Parathyroid adenoma (tissue), 2 donors: Measurements from ENCODE around the gene CHPF2.

Experiments
- H2AFZ ChIP-seq: fragments of 300-600 bp; sonication (generic); one replicate; pipeline ENCODE4 v1.7.0; 2017; ENCODE audit warnings: antibody characterized with exemption, mild to moderate bottlenecking
- H3K27ac ChIP-seq: fragments of 300-600 bp; sonication (generic); one replicate; pipeline ENCODE4 v1.7.0; 2017
- H3K27me3 ChIP-seq: fragments of 300-600 bp; sonication (generic); one replicate; pipeline ENCODE4 v1.7.0; 2017; ENCODE audit warnings: low read length; ENCODE audit not compliant: control insufficient read depth, insufficient read depth
- H3K36me3 ChIP-seq: fragments of 300-600 bp; sonication (generic); one replicate; pipeline ENCODE4 v1.7.0; 2017; ENCODE audit warnings: low read length; ENCODE audit not compliant: control insufficient read depth, insufficient read depth
- H3K4me1 ChIP-seq: fragments of 300-600 bp; sonication (generic); one replicate; pipeline ENCODE4 v1.7.0; 2017; ENCODE audit warnings: control low read depth
- H3K4me2 ChIP-seq: fragments of 300-600 bp; sonication (generic); one replicate; pipeline ENCODE4 v1.7.0; 2017; ENCODE audit warnings: low read length
- H3K4me3 ChIP-seq: fragments of 300-600 bp; sonication (generic); one replicate; pipeline ENCODE4 v1.7.0; 2017; ENCODE audit warnings: low read depth, low read length
- H3K79me2 ChIP-seq: fragments of 300-600 bp; sonication (generic); one replicate; pipeline ENCODE4 v1.7.0; 2017; ENCODE audit warnings: control low read depth
- H3K9ac ChIP-seq: fragments of 300-600 bp; sonication (generic); one replicate; pipeline ENCODE4 v1.7.0; 2017; ENCODE audit warnings: mild to moderate bottlenecking
- H3K9me3 ChIP-seq: fragments of 300-600 bp; sonication (generic); one replicate; pipeline ENCODE4 v1.7.0; 2017; ENCODE audit warnings: low read length; ENCODE audit not compliant: control insufficient read depth
- TF ChIP-seq, protein P1 (sequence below): fragments of 300-600 bp; sonication (generic); IDR thresholded peaks from one replicate; pipeline ENCODE4 v1.7.0; 2017; ENCODE audit warnings: antibody characterized with exemption, mild to moderate bottlenecking
- donor health status: primary hyperparathyroidism.

CHPF2 gene

GRCh38 chr7:151260471-151260870, 28.2 kb downstream of the CHPF2 start:
- Histone ChIP-seq H2AFZ (no peak overlapping the region), H3K79me2 (no peaks in the 10 kb centered on the region), H3K27ac (no peak overlapping the region), H3K9ac (no peak overlapping the region), H3K4me3 (no peak overlapping the region), H3K4me2 (no peak overlapping the region), H3K9me3 (no peaks in the 10 kb centered on the region), H3K4me1 (no peaks in the 10 kb centered on the region), H3K27me3 (no peaks in the 10 kb centered on the region), H3K36me3 (no peaks in the 10 kb centered on the region)
- TF ChIP-seq, protein P1, sequence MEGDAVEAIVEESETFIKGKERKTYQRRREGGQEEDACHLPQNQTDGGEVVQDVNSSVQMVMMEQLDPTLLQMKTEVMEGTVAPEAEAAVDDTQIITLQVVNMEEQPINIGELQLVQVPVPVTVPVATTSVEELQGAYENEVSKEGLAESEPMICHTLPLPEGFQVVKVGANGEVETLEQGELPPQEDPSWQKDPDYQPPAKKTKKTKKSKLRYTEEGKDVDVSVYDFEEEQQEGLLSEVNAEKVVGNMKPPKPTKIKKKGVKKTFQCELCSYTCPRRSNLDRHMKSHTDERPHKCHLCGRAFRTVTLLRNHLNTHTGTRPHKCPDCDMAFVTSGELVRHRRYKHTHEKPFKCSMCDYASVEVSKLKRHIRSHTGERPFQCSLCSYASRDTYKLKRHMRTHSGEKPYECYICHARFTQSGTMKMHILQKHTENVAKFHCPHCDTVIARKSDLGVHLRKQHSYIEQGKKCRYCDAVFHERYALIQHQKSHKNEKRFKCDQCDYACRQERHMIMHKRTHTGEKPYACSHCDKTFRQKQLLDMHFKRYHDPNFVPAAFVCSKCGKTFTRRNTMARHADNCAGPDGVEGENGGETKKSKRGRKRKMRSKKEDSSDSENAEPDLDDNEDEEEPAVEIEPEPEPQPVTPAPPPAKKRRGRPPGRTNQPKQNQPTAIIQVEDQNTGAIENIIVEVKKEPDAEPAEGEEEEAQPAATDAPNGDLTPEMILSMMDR, result no peak

DNA sequence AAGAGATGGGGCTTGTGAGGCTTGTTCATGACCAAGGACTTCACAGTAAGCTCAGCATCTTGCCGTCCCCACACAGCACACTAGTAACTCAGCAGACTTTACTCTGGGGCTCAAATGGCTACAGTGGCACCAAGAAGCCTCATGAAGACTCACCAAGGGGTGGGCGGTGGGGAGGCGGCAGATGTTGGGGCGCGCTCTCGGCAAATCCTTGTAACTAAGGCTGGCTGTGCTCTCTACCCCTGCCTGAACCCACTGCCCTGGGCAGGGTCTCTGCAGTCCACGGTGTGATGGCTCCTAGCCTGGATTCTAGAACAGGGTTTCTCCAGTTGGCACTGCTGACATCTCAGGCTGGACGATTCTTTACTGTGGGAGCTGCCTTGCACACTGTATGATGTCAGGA, 28.6 kb downstream of the CHPF2 start:
- no peak overlapping the region for H3K4me2 ChIP-seq
- no peaks in the 10 kb centered on the region for H3K27me3 ChIP-seq
- H3K36me3 ChIP-seq, result no peaks in the 10 kb centered on the region
- no peaks in the 10 kb centered on the region for H3K79me2 ChIP-seq
- H2AFZ ChIP-seq, result no peak overlapping the region
- TF ChIP-seq, protein P1, result no peak
- H3K27ac ChIP-seq, result no peak overlapping the region
- H3K4me1 ChIP-seq, result no peaks in the 10 kb centered on the region
- no peak overlapping the region for H3K9ac ChIP-seq
- no peaks in the 10 kb centered on the region for H3K9me3 ChIP-seq
- H3K4me3 ChIP-seq, result no peak overlapping the region

- no peak overlapping the region for H3K4me3 ChIP-seq
- no peaks in the 10 kb centered on the region for H3K36me3 ChIP-seq
- H3K9me3 ChIP-seq, result no peaks in the 10 kb centered on the region
- no peak overlapping the region for H3K9ac ChIP-seq
- no peaks in the 10 kb centered on the region for H3K79me2 ChIP-seq
- no peak overlapping the region for H2AFZ ChIP-seq
- H3K27me3 ChIP-seq, result no peaks in the 10 kb centered on the region
- no peak overlapping the region for H3K4me2 ChIP-seq
- TF ChIP-seq, protein P1, result no peak
- no peak overlapping the region for H3K27ac ChIP-seq
- H3K4me1 ChIP-seq, result no peaks in the 10 kb centered on the region
Observed at GRCh38 chr7:151261529-151261928, 29.2 kb downstream of the CHPF2 start.

GRCh38 chr7:151264615-151265014, 32.3 kb downstream of the CHPF2 start:
- H3K36me3 ChIP-seq, result no peaks in the 10 kb centered on the region
- H3K27ac ChIP-seq, result no peak overlapping the region
- no peaks in the 10 kb centered on the region for H3K9me3 ChIP-seq
- no peak overlapping the region for H3K4me3 ChIP-seq
- TF ChIP-seq, protein P1, result no peak
- H2AFZ ChIP-seq, result no peak overlapping the region
- H3K4me2 ChIP-seq, result no peak overlapping the region
- H3K4me1 ChIP-seq, result no peaks in the 10 kb centered on the region
- no peaks in the 10 kb centered on the region for H3K79me2 ChIP-seq
- no peaks in the 10 kb centered on the region for H3K27me3 ChIP-seq
- no peak overlapping the region for H3K9ac ChIP-seq

GRCh38 chr7:151265351-151265931, 33.2 kb downstream of the CHPF2 start:
- Histone ChIP-seq H3K4me3 (no peak overlapping the region), H3K27ac (no peak overlapping the region), H3K36me3 (no peaks in the 10 kb centered on the region), H3K4me2 (no peak overlapping the region), H3K9me3 (no peaks in the 10 kb centered on the region), H3K4me1 (no peaks in the 10 kb centered on the region), H3K79me2 (no peaks in the 10 kb centered on the region), H3K9ac (no peak overlapping the region), H2AFZ (no peak overlapping the region), H3K27me3 (no peaks in the 10 kb centered on the region)
- TF ChIP-seq, protein P1, result no peak
